WTC11 (cell line): ENCODE measurements around the gene BBS4. TPM values are rescaled to one million over a fixed set of nuclear protein-coding genes. Genes with fewer than 3 reads are reported as not detected.

Experiments
- ATAC-seq: fragments of 200-7000 bp; cut with Tn5 transposase; 2 replicates; pipeline ENCODE4 v1.10.0; 2021; ENCODE audit warnings: mild to moderate bottlenecking, moderate library complexity
- CTCF ChIA-PET: fragments of 300-600 bp; sonication (Branson Sonifier 250); formaldehyde crosslinking; loops from one replicate; lab custom pipeline; 2021; ENCODE audit warnings: antibody characterized with exemption; lab: Charles Lee
- POLR2A ChIA-PET: fragments of 350-600 bp; sonication (Branson Sonifier 250); formaldehyde crosslinking; loops from one replicate; lab custom pipeline; 2021; ENCODE audit warnings: antibody characterized with exemption; lab: Charles Lee
- DNase-seq: peaks from one replicate; pipeline ENCODE4 v3.0.0; 2021; ENCODE audit warnings: low spot score
- H3K27ac Mint-ChIP-seq: 2 replicates; pipeline ENCODE4 v1.8.0; 2021; ENCODE audit warnings: mixed read lengths
- H3K27me3 Mint-ChIP-seq: 2 replicates; pipeline ENCODE4 v1.8.0; 2021; ENCODE audit warnings: low read depth, mild to moderate bottlenecking, moderate library complexity, mixed read lengths
- H3K36me3 Mint-ChIP-seq: 2 replicates; pipeline ENCODE4 v1.8.0; 2021; ENCODE audit warnings: mixed read lengths
- H3K4me1 Mint-ChIP-seq: 2 replicates; pipeline ENCODE4 v1.8.0; 2022; ENCODE audit warnings: mixed read lengths
- H3K4me3 Mint-ChIP-seq: 2 replicates; pipeline ENCODE4 v1.8.0; 2021; ENCODE audit warnings: mild to moderate bottlenecking, moderate library complexity, mixed read lengths
- H3K9me3 Mint-ChIP-seq: 2 replicates; pipeline ENCODE4 v1.8.0; 2021; ENCODE audit warnings: mixed read lengths
- AR ChIP-seq: fragments of 250-450 bp; sonication (Bioruptor Pico); IDR thresholded peaks from 2 replicates; pipeline ENCODE4 v1.9.0; 2021; ENCODE audit warnings: mild to moderate bottlenecking
- ATF1 ChIP-seq: sonication (generic); formaldehyde crosslinking; IDR thresholded peaks from 2 replicates; pipeline ENCODE4 v1.8.1; 2023; ENCODE audit warnings: mild to moderate bottlenecking, moderate library complexity, missing genetic modification reagents
- ATF3 ChIP-seq: sonication (generic); formaldehyde crosslinking; conservative IDR thresholded peaks from 2 replicates; pipeline ENCODE4 v1.8.1; 2022; ENCODE audit warnings: mild to moderate bottlenecking, missing genetic modification reagents
- CDX4 ChIP-seq: fragments of 250-450 bp; sonication (Bioruptor Pico); IDR thresholded peaks from 2 replicates; pipeline ENCODE4 v1.9.0; 2021; ENCODE audit warnings: moderate library complexity, mild to moderate bottlenecking, inconsistent platforms, borderline replicate concordance
- CREB1 ChIP-seq: sonication (generic); formaldehyde crosslinking; IDR thresholded peaks from 2 replicates; pipeline ENCODE4 v1.8.0; 2023; ENCODE audit warnings: mild to moderate bottlenecking, missing genetic modification reagents
- ELF4 ChIP-seq: sonication (generic); formaldehyde crosslinking; IDR thresholded peaks from 2 replicates; pipeline ENCODE4 v1.8.1; 2022; ENCODE audit warnings: low read depth, mild to moderate bottlenecking, moderate library complexity, missing genetic modification reagents
- FOXP1 ChIP-seq: sonication (generic); formaldehyde crosslinking; IDR thresholded peaks from 2 replicates; pipeline ENCODE4 v1.8.0; 2022; ENCODE audit warnings: missing genetic modification reagents, mild to moderate bottlenecking, moderate library complexity, borderline replicate concordance
- GABPB1 ChIP-seq: sonication (generic); formaldehyde crosslinking; IDR thresholded peaks from 2 replicates; pipeline ENCODE4 v1.8.1; 2023; ENCODE audit warnings: mild to moderate bottlenecking, missing genetic modification reagents
- IRF1 ChIP-seq: sonication (generic); formaldehyde crosslinking; IDR thresholded peaks from 2 replicates; pipeline ENCODE4 v1.8.0; 2023; ENCODE audit warnings: missing genetic modification reagents
- MLX ChIP-seq: sonication (generic); formaldehyde crosslinking; IDR thresholded peaks from 2 replicates; pipeline ENCODE4 v1.8.1; 2023; ENCODE audit warnings: mild to moderate bottlenecking, missing genetic modification reagents, moderate library complexity
- PREB ChIP-seq: sonication (generic); formaldehyde crosslinking; IDR thresholded peaks from 2 replicates; pipeline ENCODE4 v1.8.1; 2022; ENCODE audit warnings: mild to moderate bottlenecking, missing genetic modification reagents, moderate library complexity, borderline replicate concordance
- RORB ChIP-seq: fragments of 250-450 bp; sonication (Bioruptor Pico); IDR thresholded peaks from 2 replicates; pipeline ENCODE4 v1.9.0; 2021; ENCODE audit warnings: mild to moderate bottlenecking
- SMAD3 ChIP-seq: sonication (generic); formaldehyde crosslinking; IDR thresholded peaks from 2 replicates; pipeline ENCODE4 v1.8.0; 2022; ENCODE audit warnings: missing genetic modification reagents, mild to moderate bottlenecking, borderline replicate concordance
- SMAD4 ChIP-seq: sonication (generic); formaldehyde crosslinking; IDR thresholded peaks from 2 replicates; pipeline ENCODE4 v1.8.0; 2022; ENCODE audit warnings: mild to moderate bottlenecking, missing genetic modification reagents
- TEAD1 ChIP-seq: sonication (generic); formaldehyde crosslinking; IDR thresholded peaks from 2 replicates; pipeline ENCODE4 v1.8.0; 2022; ENCODE audit warnings: mild to moderate bottlenecking, missing genetic modification reagents
- ZBTB21 ChIP-seq: sonication (generic); formaldehyde crosslinking; IDR thresholded peaks from 2 replicates; pipeline ENCODE4 v1.8.1; 2023; ENCODE audit warnings: mild to moderate bottlenecking, missing genetic modification reagents, borderline replicate concordance
- ZBTB43 ChIP-seq: sonication (generic); formaldehyde crosslinking; IDR thresholded peaks from 2 replicates; pipeline ENCODE4 v1.8.1; 2023; ENCODE audit warnings: mild to moderate bottlenecking, missing genetic modification reagents
- ZNF232 ChIP-seq: sonication (generic); formaldehyde crosslinking; IDR thresholded peaks from 2 replicates; pipeline ENCODE4 v1.8.0; 2022; ENCODE audit warnings: mild to moderate bottlenecking, missing genetic modification reagents
- total RNA-seq: library from RNA; stranded (reverse); gene quantifications from 3 replicates; pipeline ENCODE4 v1.2.3, GENCODE V29; 2021
- TF ChIP-seq, protein P1 (sequence below): sonication (generic); formaldehyde crosslinking; IDR thresholded peaks from 2 replicates; pipeline ENCODE4 v1.8.1; 2022; ENCODE audit warnings: mild to moderate bottlenecking, moderate library complexity, missing genetic modification reagents
- TF ChIP-seq, protein P2 (sequence below): sonication (generic); formaldehyde crosslinking; IDR thresholded peaks from 2 replicates; pipeline ENCODE4 v1.8.1; 2022; ENCODE audit warnings: low read depth, mild to moderate bottlenecking, moderate library complexity, missing genetic modification reagents, borderline replicate concordance
- TF ChIP-seq, protein P3 (sequence below): fragments of 250-450 bp; sonication (Bioruptor Pico); IDR thresholded peaks from 2 replicates; pipeline ENCODE4 v1.9.0; 2021; ENCODE audit warnings: mild to moderate bottlenecking, borderline replicate concordance

BBS4 gene
- total RNA-seq, 1 experiment from 2014 or later: 35.6 TPM

DNA sequence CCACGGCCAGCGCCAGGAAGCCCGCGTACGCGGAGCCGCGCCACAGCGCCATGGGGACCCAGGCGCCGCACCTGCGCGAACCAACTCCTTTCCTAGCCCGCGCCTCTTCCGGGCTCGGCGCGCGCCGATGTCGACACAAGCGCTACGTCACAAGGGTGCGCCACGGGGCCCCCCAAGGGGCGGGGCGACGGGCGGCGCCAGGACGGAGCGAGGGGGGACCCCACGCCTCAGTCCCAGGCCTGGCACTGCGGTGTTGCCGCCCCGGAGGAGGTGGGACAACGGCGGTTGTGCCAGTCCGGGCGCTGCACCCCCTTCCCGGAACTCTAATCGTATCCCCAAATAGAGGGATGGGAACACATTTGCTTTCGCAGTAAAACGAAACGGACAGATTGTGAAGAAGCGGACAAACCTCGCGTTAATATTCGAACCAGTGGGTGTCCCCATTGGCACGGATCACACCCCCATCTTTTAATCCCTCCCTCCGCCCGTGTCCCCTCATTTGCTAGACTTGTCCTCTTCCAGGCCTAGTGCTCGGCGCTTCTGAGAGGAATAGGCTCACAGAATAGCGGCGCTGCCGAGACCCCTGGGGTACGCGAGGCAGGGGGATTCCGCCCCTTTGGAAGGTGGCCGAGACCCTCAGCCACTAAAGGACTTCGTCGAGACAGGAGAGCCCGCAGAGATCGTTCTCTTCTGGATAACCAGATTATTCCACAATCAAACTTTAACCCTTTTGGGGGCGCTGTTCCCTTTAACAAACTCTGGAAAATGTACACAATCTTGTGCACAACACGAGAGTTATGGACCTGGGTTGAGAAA, 97.8 kb downstream of the BBS4 start, which contains the start of gene ADPGK:
TSS of gene ADPGK (minus strand) at position 119 of the 816 bp plus-strand sequence. CDS start at position 52, 67 bp downstream.
- Mint-ChIP-seq H3K27ac (peak within 1 kb of the TSS; percentile 91), H3K36me3 (peaks cover 1% of the 10 kb centered on the region; the same call in 1 of the 2 replicates), H3K9me3 (no peaks in the 10 kb centered on the region), H3K4me3 (peak within 1 kb of the TSS; percentile 94), H3K4me1 (peaks cover 20% of the 10 kb centered on the region), H3K27me3 (no peaks in the 10 kb centered on the region)
- peak; percentile 90 for ATAC-seq
- DNase-seq: peak; percentile 88
- CTCF ChIA-PET: interaction anchor here (0.9 to 1.9 kb wide), 6 partner anchors 9 to 460 kb away, joined by 3 to 5 read pairs (median 4); no protein-coding TSS in a partner anchor
- POLR2A ChIA-PET: no interaction called here
- TF ChIP-seq, protein P1, sequence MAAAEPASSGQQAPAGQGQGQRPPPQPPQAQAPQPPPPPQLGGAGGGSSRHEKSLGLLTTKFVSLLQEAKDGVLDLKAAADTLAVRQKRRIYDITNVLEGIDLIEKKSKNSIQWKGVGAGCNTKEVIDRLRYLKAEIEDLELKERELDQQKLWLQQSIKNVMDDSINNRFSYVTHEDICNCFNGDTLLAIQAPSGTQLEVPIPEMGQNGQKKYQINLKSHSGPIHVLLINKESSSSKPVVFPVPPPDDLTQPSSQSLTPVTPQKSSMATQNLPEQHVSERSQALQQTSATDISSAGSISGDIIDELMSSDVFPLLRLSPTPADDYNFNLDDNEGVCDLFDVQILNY (CRISPR knock-in tag): peak; percentile 57; the same call in 1 of the 2 replicates
- TF ChIP-seq MLX (CRISPR knock-in tag) (no peak), ZBTB21 (CRISPR knock-in tag) (no peak), CREB1 (CRISPR knock-in tag) (peak; percentile 97), TEAD1 (CRISPR knock-in tag) (peak; percentile 88; the same call in 1 of the 2 replicates), PREB (no peak), CDX4 (CRISPR knock-in tag) (no peak), SMAD4 (CRISPR knock-in tag) (no peak; the same call in 1 of the 2 replicates), SMAD3 (CRISPR knock-in tag) (peak; percentile 84; the same call in 1 of the 2 replicates), ZNF232 (peak; percentile 78; the same call in 1 of the 2 replicates), ATF3 (CRISPR knock-in tag) (no peak), AR (CRISPR knock-in tag) (no peak), IRF1 (CRISPR knock-in tag) (no peak; the same call in 1 of the 2 replicates), GABPB1 (CRISPR knock-in tag) (peak; percentile 84), ATF1 (CRISPR knock-in tag) (peak; percentile 96; the same call in 1 of the 2 replicates), RORB (no peak), ZBTB43 (CRISPR knock-in tag) (no peak), ELF4 (CRISPR knock-in tag) (no peak), FOXP1 (CRISPR knock-in tag) (no peak; the same call in 1 of the 2 replicates)
- TF ChIP-seq, protein P2, sequence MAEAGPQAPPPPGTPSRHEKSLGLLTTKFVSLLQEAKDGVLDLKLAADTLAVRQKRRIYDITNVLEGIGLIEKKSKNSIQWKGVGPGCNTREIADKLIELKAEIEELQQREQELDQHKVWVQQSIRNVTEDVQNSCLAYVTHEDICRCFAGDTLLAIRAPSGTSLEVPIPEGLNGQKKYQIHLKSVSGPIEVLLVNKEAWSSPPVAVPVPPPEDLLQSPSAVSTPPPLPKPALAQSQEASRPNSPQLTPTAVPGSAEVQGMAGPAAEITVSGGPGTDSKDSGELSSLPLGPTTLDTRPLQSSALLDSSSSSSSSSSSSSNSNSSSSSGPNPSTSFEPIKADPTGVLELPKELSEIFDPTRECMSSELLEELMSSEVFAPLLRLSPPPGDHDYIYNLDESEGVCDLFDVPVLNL (CRISPR knock-in tag): no peak
- TF ChIP-seq, protein P3, sequence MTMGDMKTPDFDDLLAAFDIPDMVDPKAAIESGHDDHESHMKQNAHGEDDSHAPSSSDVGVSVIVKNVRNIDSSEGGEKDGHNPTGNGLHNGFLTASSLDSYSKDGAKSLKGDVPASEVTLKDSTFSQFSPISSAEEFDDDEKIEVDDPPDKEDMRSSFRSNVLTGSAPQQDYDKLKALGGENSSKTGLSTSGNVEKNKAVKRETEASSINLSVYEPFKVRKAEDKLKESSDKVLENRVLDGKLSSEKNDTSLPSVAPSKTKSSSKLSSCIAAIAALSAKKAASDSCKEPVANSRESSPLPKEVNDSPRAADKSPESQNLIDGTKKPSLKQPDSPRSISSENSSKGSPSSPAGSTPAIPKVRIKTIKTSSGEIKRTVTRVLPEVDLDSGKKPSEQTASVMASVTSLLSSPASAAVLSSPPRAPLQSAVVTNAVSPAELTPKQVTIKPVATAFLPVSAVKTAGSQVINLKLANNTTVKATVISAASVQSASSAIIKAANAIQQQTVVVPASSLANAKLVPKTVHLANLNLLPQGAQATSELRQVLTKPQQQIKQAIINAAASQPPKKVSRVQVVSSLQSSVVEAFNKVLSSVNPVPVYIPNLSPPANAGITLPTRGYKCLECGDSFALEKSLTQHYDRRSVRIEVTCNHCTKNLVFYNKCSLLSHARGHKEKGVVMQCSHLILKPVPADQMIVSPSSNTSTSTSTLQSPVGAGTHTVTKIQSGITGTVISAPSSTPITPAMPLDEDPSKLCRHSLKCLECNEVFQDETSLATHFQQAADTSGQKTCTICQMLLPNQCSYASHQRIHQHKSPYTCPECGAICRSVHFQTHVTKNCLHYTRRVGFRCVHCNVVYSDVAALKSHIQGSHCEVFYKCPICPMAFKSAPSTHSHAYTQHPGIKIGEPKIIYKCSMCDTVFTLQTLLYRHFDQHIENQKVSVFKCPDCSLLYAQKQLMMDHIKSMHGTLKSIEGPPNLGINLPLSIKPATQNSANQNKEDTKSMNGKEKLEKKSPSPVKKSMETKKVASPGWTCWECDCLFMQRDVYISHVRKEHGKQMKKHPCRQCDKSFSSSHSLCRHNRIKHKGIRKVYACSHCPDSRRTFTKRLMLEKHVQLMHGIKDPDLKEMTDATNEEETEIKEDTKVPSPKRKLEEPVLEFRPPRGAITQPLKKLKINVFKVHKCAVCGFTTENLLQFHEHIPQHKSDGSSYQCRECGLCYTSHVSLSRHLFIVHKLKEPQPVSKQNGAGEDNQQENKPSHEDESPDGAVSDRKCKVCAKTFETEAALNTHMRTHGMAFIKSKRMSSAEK (CRISPR knock-in tag): no peak
